ENCODE data around the gene HRC. TPM values are rescaled to one million over a fixed set of nuclear protein-coding genes. Genes with fewer than 3 reads are reported as not detected.

The HRC gene
- total and polyA plus RNA-seq, 2 of the 8 experiments (the other 6 are each of a cell fraction or from before 2014, with no cell fraction given) = 2.3 to 2.6 TPM

DNA sequence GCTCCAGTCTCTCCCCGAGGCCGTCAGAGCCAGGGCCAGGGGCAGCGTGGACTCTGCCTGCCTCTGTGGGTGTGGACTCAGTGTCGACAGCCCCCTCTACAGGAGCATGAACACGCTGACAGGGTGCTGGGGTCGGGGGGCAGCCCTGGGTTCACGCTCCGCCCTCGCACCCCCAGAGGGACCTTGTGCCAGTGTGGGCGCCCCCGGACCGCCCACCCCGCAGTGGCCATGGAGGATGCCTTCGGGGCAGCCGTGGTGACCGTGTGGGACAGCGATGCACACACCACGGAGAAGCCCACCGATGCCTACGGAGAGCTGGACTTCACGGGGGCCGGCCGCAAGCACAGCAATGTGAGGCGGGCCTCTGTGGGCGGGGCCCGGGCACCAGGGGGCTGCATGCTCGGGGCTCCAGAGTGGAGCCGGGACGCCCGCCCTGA is 10.7 kb upstream of the HRC start (continued):
- TF ChIP-seq, protein P1, sequence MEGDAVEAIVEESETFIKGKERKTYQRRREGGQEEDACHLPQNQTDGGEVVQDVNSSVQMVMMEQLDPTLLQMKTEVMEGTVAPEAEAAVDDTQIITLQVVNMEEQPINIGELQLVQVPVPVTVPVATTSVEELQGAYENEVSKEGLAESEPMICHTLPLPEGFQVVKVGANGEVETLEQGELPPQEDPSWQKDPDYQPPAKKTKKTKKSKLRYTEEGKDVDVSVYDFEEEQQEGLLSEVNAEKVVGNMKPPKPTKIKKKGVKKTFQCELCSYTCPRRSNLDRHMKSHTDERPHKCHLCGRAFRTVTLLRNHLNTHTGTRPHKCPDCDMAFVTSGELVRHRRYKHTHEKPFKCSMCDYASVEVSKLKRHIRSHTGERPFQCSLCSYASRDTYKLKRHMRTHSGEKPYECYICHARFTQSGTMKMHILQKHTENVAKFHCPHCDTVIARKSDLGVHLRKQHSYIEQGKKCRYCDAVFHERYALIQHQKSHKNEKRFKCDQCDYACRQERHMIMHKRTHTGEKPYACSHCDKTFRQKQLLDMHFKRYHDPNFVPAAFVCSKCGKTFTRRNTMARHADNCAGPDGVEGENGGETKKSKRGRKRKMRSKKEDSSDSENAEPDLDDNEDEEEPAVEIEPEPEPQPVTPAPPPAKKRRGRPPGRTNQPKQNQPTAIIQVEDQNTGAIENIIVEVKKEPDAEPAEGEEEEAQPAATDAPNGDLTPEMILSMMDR (IDR thresholded peaks at IDR 0.05; ENCODE audit: control extremely low read depth in 1 of 3, insufficient read depth in 1 of 3, low read depth in 1 of 3, low read length in 3 of 3) = peak; percentile 24 to 64 (median 50); a peak in 3 of 4 replicates
- TF ChIP-seq CHD1 (IDR thresholded peaks at IDR 0.05; ENCODE audit: low read depth, low read length) (no peak), RFX5 (IDR thresholded peaks at IDR 0.05; ENCODE audit: borderline replicate concordance, low read depth, low read length) (no peak), PHF8 (conservative IDR thresholded peaks at IDR 0.05; ENCODE audit: low read depth, low read length) (no peak)

Measured in H1 (cell line).